Purkinje cell (primary cell): ENCODE results near the gene GSTP1. TPM values are rescaled to one million over a fixed set of nuclear protein-coding genes. Genes with fewer than 3 reads are reported as not detected.

Experiments used
- polyA plus RNA-seq: library from polyadenylated mRNA; unstranded; fragments of >200 nt; fragmentation: Nextera tagmentation; gene quantifications from 2 replicates; pipeline ENCODE4 v1.2.1, GENCODE V29; 2014

GSTP1 gene
- polyA plus RNA-seq = 101 and 134 TPM in 2 replicates

DNA sequence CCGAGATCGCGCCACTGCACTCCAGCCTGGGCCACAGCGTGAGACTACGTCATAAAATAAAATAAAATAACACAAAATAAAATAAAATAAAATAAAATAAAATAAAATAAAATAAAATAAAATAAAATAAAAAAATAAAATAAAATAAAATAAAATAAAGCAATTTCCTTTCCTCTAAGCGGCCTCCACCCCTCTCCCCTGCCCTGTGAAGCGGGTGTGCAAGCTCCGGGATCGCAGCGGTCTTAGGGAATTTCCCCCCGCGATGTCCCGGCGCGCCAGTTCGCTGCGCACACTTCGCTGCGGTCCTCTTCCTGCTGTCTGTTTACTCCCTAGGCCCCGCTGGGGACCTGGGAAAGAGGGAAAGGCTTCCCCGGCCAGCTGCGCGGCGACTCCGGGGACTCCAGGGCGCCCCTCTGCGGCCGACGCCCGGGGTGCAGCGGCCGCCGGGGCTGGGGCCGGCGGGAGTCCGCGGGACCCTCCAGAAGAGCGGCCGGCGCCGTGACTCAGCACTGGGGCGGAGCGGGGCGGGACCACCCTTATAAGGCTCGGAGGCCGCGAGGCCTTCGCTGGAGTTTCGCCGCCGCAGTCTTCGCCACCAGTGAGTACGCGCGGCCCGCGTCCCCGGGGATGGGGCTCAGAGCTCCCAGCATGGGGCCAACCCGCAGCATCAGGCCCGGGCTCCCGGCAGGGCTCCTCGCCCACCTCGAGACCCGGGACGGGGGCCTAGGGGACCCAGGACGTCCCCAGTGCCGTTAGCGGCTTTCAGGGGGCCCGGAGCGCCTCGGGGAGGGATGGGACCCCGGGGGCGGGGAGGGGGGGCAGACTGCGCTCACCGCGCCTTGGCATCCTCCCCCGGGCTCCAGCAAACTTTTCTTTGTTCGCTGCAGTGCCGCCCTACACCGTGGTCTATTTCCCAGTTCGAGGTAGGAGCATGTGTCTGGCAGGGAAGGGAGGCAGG, at the start of gene GSTP1:
TSS of gene GSTP1 (plus strand) at position 566 of the 958 bp plus-strand sequence. CDS start at position 598, 32 bp downstream.

DNA sequence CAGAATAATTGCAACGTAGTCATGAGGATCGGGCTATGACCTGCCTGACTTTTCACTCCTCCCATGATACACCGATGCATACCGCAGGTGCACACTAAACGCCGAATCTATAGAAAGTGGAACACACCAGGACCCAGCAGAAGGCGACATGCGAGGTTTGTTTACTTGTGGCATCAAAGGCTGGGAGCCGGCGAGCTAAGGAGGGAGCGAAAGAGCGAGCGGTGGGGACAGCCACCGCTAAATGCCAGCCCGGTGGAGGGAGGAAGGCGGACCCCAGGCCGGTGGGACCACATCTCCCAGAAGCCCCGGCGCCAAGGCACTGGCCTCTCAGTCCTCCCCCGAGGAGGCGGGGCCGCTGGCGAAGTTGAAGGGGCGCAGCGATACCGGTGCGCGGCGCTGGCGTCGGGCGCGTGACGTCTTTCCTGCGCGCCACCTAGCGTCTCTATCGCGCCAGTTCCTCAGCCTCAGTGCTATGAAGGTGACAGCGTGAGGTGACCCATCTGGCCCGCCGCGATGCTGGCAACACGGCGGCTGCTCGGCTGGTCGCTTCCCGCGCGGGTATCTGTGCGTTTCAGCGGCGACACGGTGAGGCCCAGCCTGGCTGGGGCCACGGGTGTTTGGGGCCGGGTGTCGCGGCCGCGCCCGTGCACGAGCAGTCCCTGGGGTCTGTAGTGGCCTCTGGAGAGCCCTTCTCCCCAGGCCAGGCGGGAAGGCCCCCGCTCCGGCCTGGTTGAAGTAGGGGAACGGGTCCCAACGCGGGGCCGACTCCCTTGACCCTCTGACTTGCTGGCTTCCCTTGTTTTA, 23.1 kb downstream of the GSTP1 start, which contains the start of gene NDUFV1:
TSS of gene NDUFV1 (plus strand) at position 445 of the 804 bp plus-strand sequence. CDS start at position 514, 69 bp downstream.

GRCh38 chr11:67629386-67630227, 46.0 kb downstream of the GSTP1 start, which contains the start of gene NUDT8:
NUDT8 (minus strand) TSS chr11:67629937; CDS start chr11:67629911, 26 bp downstream.

Other genes starting within 250 kb of the GSTP1 start
- gene POLD4, start 230.3 kb upstream of the GSTP1 start, polyA plus RNA-seq = 4.0 TPM in 1 of 2 replicates, not detected in the other
- gene CLCF1, start 210.2 kb upstream of the GSTP1 start, polyA plus RNA-seq = not detected in 2 replicates
- gene RAD9A, start 191.8 kb upstream of the GSTP1 start, polyA plus RNA-seq = 0.35 and 2.5 TPM in 2 replicates
- gene PPP1CA, start 182.0 kb upstream of the GSTP1 start, polyA plus RNA-seq = 14.0 and 30.5 TPM in 2 replicates
- gene TBC1D10C, start 179.7 kb upstream of the GSTP1 start, polyA plus RNA-seq = not detected in 2 replicates
- gene CARNS1, start 168.1 kb upstream of the GSTP1 start, polyA plus RNA-seq = 0.39 and 0.41 TPM in 2 replicates
- 0.66 TPM in 1 of 2 replicates, not detected in the other for gene RPS6KB2, start 155.3 kb upstream of the GSTP1 start, polyA plus RNA-seq
- 1.0 TPM in 1 of 2 replicates, not detected in the other for gene PTPRCAP, start 146.1 kb upstream of the GSTP1 start, polyA plus RNA-seq
- gene CORO1B, start 140.3 kb upstream of the GSTP1 start, polyA plus RNA-seq = 1.5 and 4.7 TPM in 2 replicates
- not detected in 2 replicates for gene GPR152, start 131.1 kb upstream of the GSTP1 start, polyA plus RNA-seq
- gene CABP4, start 128.5 kb upstream of the GSTP1 start, polyA plus RNA-seq = 0.08 and 0.52 TPM in 2 replicates
- gene TMEM134, start 114.6 kb upstream of the GSTP1 start, polyA plus RNA-seq = 37.1 and 46.2 TPM in 2 replicates
- gene AIP, start 100.8 kb upstream of the GSTP1 start, polyA plus RNA-seq = 33.2 and 34.2 TPM in 2 replicates
- gene PITPNM1, start 78.4 kb upstream of the GSTP1 start, polyA plus RNA-seq = 0.10 and 0.95 TPM in 2 replicates
- 30.5 and 34.5 TPM in 2 replicates for gene CDK2AP2, start 75.7 kb upstream of the GSTP1 start, polyA plus RNA-seq
- not detected in 2 replicates for gene CABP2, start 60.4 kb upstream of the GSTP1 start, polyA plus RNA-seq
- gene NDUFV1, start 23.1 kb downstream of the GSTP1 start, polyA plus RNA-seq = 104 and 130 TPM in 2 replicates
- gene NUDT8, start 46.1 kb downstream of the GSTP1 start, polyA plus RNA-seq = 0.46 and 0.71 TPM in 2 replicates
- not detected in 2 replicates for gene TBX10, start 56.0 kb downstream of the GSTP1 start, polyA plus RNA-seq
- not detected in 2 replicates for gene ACY3, start 66.9 kb downstream of the GSTP1 start, polyA plus RNA-seq
- not detected in 2 replicates for gene ALDH3B2, start 90.8 kb downstream of the GSTP1 start, polyA plus RNA-seq